ENCODE measurements around the gene SNRPD3.
"Not testable (repeated sequence)": the region's sequence is repeated elsewhere in the genome, so short reads cannot be mapped to it uniquely, and the experiment has no call there.

The SNRPD3 gene

DNA sequence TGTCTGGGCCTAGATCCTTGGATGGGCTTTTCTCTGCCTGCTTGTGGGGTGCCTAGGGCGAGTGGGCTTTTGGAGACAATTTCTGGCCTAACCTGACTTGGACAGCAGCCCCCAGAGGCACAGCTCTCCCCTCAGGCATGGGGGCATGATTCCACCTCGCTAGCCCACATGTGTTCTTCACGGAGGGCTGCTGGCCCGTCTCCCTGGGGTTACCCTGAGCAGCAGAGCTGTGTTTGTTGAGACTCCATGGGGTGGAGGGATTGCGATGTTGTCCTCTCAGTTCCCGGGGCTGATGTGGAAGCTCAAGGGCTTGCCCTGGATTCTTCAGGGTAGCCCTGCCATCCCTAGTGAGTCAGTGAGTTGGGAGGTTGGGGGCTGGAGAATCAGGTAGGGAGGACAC, 39.4 kb downstream of the SNRPD3 start:
- Histone ChIP-seq H3K4me2 (ENCODE audit: low read length) (no peak overlapping the region), H2AFZ (ENCODE audit: low read depth, low read length) (no peak overlapping the region), H4K20me1 (ENCODE audit: insufficient read depth, low read length) (no peaks in the 10 kb centered on the region), H3K9me3 (ENCODE audit: insufficient read depth, low read length) (no peaks in the 10 kb centered on the region), H3K9ac (ENCODE audit: low read length) (no peak overlapping the region), H3K4me3 (ENCODE audit: low read length) (no peak overlapping the region), H3K27ac (ENCODE audit: low read length) (no peak overlapping the region), H3K79me2 (ENCODE audit: low read length) (no peaks in the 10 kb centered on the region), H3K36me3 (replicated peaks; ENCODE audit: low read depth, low read length) (no peaks in the 10 kb centered on the region), H3K27me3 (ENCODE audit: low read depth, low read length) (no peaks in the 10 kb centered on the region), H3K4me1 (ENCODE audit: low read length) (0 out of 2 replicates have a peak, but pooled peaks cover 3% of the 10 kb centered on the region)
- TF ChIP-seq EZH2phosphoT487 (IDR thresholded peaks at IDR 0.05; ENCODE audit: low read depth): no peak
- TF ChIP-seq CTCF (IDR thresholded peaks at IDR 0.05; ENCODE audit: low read depth, low read length): no peak

DNA sequence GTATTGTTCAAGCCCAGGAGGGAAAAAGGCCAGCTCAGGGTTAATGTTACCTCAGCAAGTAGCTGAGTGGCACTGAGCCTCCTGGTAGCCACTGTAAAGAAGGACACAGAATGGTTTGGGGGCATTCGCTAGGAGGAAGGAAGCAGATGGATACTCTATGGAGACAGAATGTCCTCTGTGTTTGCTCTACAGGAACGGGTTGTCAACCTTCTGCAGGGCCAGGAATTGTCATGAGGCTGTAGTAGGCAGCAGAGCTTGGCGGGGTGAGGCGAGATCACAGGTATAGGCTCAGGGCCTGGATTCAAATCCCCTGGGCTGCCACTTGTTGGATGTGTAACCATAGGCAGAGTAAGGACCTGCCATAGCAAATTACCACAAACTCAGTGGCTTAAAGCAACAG, 40.1 kb downstream of the SNRPD3 start:
- no peak for TF ChIP-seq EZH2phosphoT487 (IDR thresholded peaks at IDR 0.05; ENCODE audit: low read depth)
- no peak for TF ChIP-seq CTCF (IDR thresholded peaks at IDR 0.05; ENCODE audit: low read depth, low read length)
- no peak overlapping the region for H3K9ac ChIP-seq (ENCODE audit: low read length)
- H3K27ac ChIP-seq (ENCODE audit: low read length): no peak overlapping the region
- no peak overlapping the region for H2AFZ ChIP-seq (ENCODE audit: low read depth, low read length)
- H3K4me2 ChIP-seq (ENCODE audit: low read length): no peak overlapping the region
- no peaks in the 10 kb centered on the region for H3K79me2 ChIP-seq (ENCODE audit: low read length)
- no peak overlapping the region for H3K4me3 ChIP-seq (ENCODE audit: low read length)
- no peaks in the 10 kb centered on the region for H4K20me1 ChIP-seq (ENCODE audit: insufficient read depth, low read length)
- H3K9me3 ChIP-seq (ENCODE audit: insufficient read depth, low read length): no peaks in the 10 kb centered on the region
- H3K36me3 ChIP-seq (replicated peaks; ENCODE audit: low read depth, low read length): no peaks in the 10 kb centered on the region
- H3K27me3 ChIP-seq (ENCODE audit: low read depth, low read length): no peaks in the 10 kb centered on the region
- 0 out of 2 replicates have a peak, but pooled peaks cover 3% of the 10 kb centered on the region for H3K4me1 ChIP-seq (ENCODE audit: low read length)

DNA sequence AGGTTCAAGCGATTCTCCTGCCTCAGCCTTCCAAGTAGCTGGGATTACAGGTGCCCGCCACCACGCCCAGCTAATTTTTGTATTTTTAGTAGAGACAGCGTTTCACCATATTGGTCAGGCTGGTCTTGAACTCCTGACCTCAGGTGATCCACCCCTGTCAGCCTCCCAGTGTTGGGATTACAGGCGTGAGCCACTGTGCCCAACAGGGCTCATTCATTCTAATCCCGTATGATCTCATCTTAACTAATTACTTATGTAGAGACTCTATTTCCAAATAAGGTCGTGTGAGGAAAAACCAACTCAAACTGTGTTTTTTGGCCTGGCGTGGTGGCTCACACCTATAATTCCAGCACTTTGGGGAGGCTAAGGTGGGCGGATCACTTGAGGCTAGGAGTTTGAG, 41.3 kb downstream of the SNRPD3 start:
- not testable (repeated sequence) for H3K4me2 ChIP-seq (ENCODE audit: low read length); H3K9me3 ChIP-seq (ENCODE audit: insufficient read depth, low read length); H3K4me1 ChIP-seq (ENCODE audit: low read length); H3K9ac ChIP-seq (ENCODE audit: low read length); H3K27ac ChIP-seq (ENCODE audit: low read length); H3K27me3 ChIP-seq (ENCODE audit: low read depth, low read length); H3K4me3 ChIP-seq (ENCODE audit: low read length); H3K79me2 ChIP-seq (ENCODE audit: low read length); H3K36me3 ChIP-seq (replicated peaks; ENCODE audit: low read depth, low read length); H2AFZ ChIP-seq (ENCODE audit: low read depth, low read length); H4K20me1 ChIP-seq (ENCODE audit: insufficient read depth, low read length)

- no peak overlapping the region for H3K4me2 ChIP-seq (ENCODE audit: low read length)
- no peak overlapping the region for H3K27ac ChIP-seq (ENCODE audit: low read length)
These were observed 43.7 kb downstream of the SNRPD3 start for GRCh38 chr22:24599514-24599913.

GRCh38 chr22:24599958-24600715, 44.3 kb downstream of the SNRPD3 start:
- H3K9me3 ChIP-seq (ENCODE audit: insufficient read depth, low read length); H3K9ac ChIP-seq (ENCODE audit: low read length); H3K79me2 ChIP-seq (ENCODE audit: low read length); H4K20me1 ChIP-seq (ENCODE audit: insufficient read depth, low read length); H3K27me3 ChIP-seq (ENCODE audit: low read depth, low read length); H3K36me3 ChIP-seq (replicated peaks; ENCODE audit: low read depth, low read length); H3K4me1 ChIP-seq (ENCODE audit: low read length); H2AFZ ChIP-seq (ENCODE audit: low read depth, low read length); H3K27ac ChIP-seq (ENCODE audit: low read length); H3K4me3 ChIP-seq (ENCODE audit: low read length); H3K4me2 ChIP-seq (ENCODE audit: low read length): not testable (repeated sequence)

More at GRCh38 chr22:24599514-24599913, 43.7 kb downstream of the SNRPD3 start:
- Histone ChIP-seq H3K27me3 (ENCODE audit: low read depth, low read length) (no peaks in the 10 kb centered on the region), H3K36me3 (replicated peaks; ENCODE audit: low read depth, low read length) (no peaks in the 10 kb centered on the region), H3K9ac (ENCODE audit: low read length) (no peak overlapping the region), H4K20me1 (ENCODE audit: insufficient read depth, low read length) (no peaks in the 10 kb centered on the region), H3K4me3 (ENCODE audit: low read length) (no peak overlapping the region), H3K4me1 (ENCODE audit: low read length) (peaks cover 9% of the 10 kb centered on the region), H2AFZ (ENCODE audit: low read depth, low read length) (no peak overlapping the region), H3K79me2 (ENCODE audit: low read length) (no peaks in the 10 kb centered on the region), H3K9me3 (ENCODE audit: insufficient read depth, low read length) (no peaks in the 10 kb centered on the region)
- TF ChIP-seq CTCF (IDR thresholded peaks at IDR 0.05; ENCODE audit: low read depth, low read length): no peak
- TF ChIP-seq EZH2phosphoT487 (IDR thresholded peaks at IDR 0.05; ENCODE audit: low read depth): no peak
